K562 (cell line): ENCODE results near the gene TRIM65. TPM values are rescaled to one million over a fixed set of nuclear protein-coding genes. Genes with fewer than 3 reads are reported as not detected.
"Not testable (repeated sequence)": the region's sequence is repeated elsewhere in the genome, so short reads cannot be mapped to it uniquely, and the experiment has no call there.

Experiments used
- ATAC-seq: fragments of 200-7000 bp; cut with Tn5 transposase; 3 replicates; pipeline ENCODE4 v1.9.1; 2020; ENCODE audit warnings: moderate library complexity
- BruUV-seq: library from RNA; stranded (reverse); fragments of 400-500 nt; replicated peaks from 2 replicates; lab custom pipeline; 2021; lab: Mats Ljungman, UMichigan
- CTCF ChIA-PET: fragments of 300-600 bp; formaldehyde crosslinking; extraction: SDS; loops from one replicate; lab custom pipeline; 2021; ENCODE audit warnings: low intra/inter-chr PET ratio; lab: Yijun Ruan, JAX
- POLR2A ChIA-PET: fragments of 300-600, 350-650 bp; sonication (Branson Sonifier 250); formaldehyde crosslinking; extraction: SDS; loops from one replicate; lab custom pipeline; 2021; ENCODE audit warnings: antibody characterized with exemption, inconsistent platforms; lab: Yijun Ruan, JAX
- DNase-seq, 4 experiments: peaks; one replicate each; pipeline versions ENCODE4 v3.0.0 to v3.0.0-alpha.2; 2011 to 2018; ENCODE audit warnings: low spot score in 3 of 4, mixed read lengths in 3 of 4; ENCODE audit errors: extremely low read depth in 1 of 4
- FAIRE-seq: peaks from 2 replicates; lab custom pipeline; 2011; peaks lifted over from hg19 to GRCh38; lab: Jason Lieb, UNC
- H2AFZ ChIP-seq: 2 replicates; pipeline ENCODE4 v1.6.0; 2011; ENCODE audit warnings: low read depth, low read length, control low read depth, inconsistent platforms
- H3K27ac ChIP-seq: fragments of 200-600 bp; 3 replicates; pipeline ENCODE4 v1.8.0; 2011; ENCODE audit warnings: low read depth, mild to moderate bottlenecking, control low read depth, inconsistent platforms, low read length, moderate library complexity, mixed read lengths; ENCODE audit errors: extremely low read depth
- H3K27me3 ChIP-seq, 2 experiments: fragments of 300-600 bp in 1 of 2; 2 replicates in 1 of 2; 3 replicates in 1 of 2; pipeline versions ENCODE4 v1.6.0 to v1.8.0; 2011; ENCODE audit warnings: inconsistent platforms in 2 of 2, low read length in 2 of 2, mild to moderate bottlenecking in 1 of 2, mixed read lengths in 1 of 2, moderate library complexity in 1 of 2; ENCODE audit not compliant: control insufficient read depth in 2 of 2, insufficient read depth in 2 of 2
- H3K36me3 ChIP-seq: fragments of 300-600 bp; 3 replicates; pipeline ENCODE4 v1.8.0; 2011; ENCODE audit warnings: mild to moderate bottlenecking, low read length, inconsistent platforms; ENCODE audit not compliant: control insufficient read depth, insufficient read depth
- H3K4me1 ChIP-seq, 2 experiments: fragments of 200-600 bp in 1 of 2; replicated peaks in 1 of 2; 2 replicates in 1 of 2; 3 replicates in 1 of 2; pipeline versions ENCODE4 v1.5.1 to v1.8.0; 2011; ENCODE audit warnings: inconsistent platforms in 2 of 2, low read length in 2 of 2, mild to moderate bottlenecking in 1 of 2, mixed read lengths in 1 of 2, moderate library complexity in 1 of 2; ENCODE audit not compliant: control insufficient read depth in 2 of 2, insufficient read depth in 2 of 2
- H3K4me2 ChIP-seq: 2 replicates; pipeline ENCODE4 v1.6.1; 2011; ENCODE audit warnings: low read length, control low read depth, inconsistent platforms, mixed read lengths; ENCODE audit not compliant: insufficient read depth
- H3K4me3 ChIP-seq: fragments of 200-600 bp; sonication (generic), shearing (Covaris generic); 2 replicates; pipeline ENCODE4 v1.5.1; 2016; ENCODE audit warnings: control low read depth, inconsistent platforms
- H3K79me2 ChIP-seq: fragments of 200-600 bp; 3 replicates; pipeline ENCODE4 v1.8.0; 2011; ENCODE audit warnings: low read length, inconsistent platforms; ENCODE audit not compliant: control insufficient read depth, insufficient read depth
- H3K9ac ChIP-seq, 2 experiments: 2 replicates each; pipeline versions ENCODE4 v1.6.0 to v1.6.1; 2011; ENCODE audit warnings: low read depth in 2 of 2, low read length in 2 of 2, control low read depth in 1 of 2, inconsistent platforms in 1 of 2, mild to moderate bottlenecking in 1 of 2, mixed read lengths in 1 of 2; ENCODE audit not compliant: insufficient read depth in 1 of 2
- H3K9me1 ChIP-seq: one replicate; pipeline ENCODE4 v1.6.0; 2011; ENCODE audit warnings: inconsistent platforms, mild to moderate bottlenecking, low read length, moderate library complexity; ENCODE audit not compliant: control insufficient read depth, insufficient read depth
- H3K9me3 ChIP-seq: replicated peaks from 2 replicates; pipeline ENCODE4 v1.5.1; 2011; ENCODE audit warnings: low read depth, low read length, inconsistent platforms; ENCODE audit not compliant: control insufficient read depth, insufficient read depth
- H4K20me1 ChIP-seq: replicated peaks from 2 replicates; pipeline ENCODE4 v1.6.1; 2011; ENCODE audit warnings: low read length, inconsistent platforms, mixed read lengths; ENCODE audit not compliant: control insufficient read depth, insufficient read depth
- CEBPB ChIP-seq: fragments of 450-650 bp; IDR thresholded peaks from 2 replicates; pipeline ENCODE4 v1.6.1; 2016; ENCODE audit warnings: missing genetic modification characterization, missing compliant biosample characterization
- CHD4 ChIP-seq: fragments of 200-600 bp; sonication (generic); IDR thresholded peaks from 3 replicates; pipeline ENCODE4 v1.6.1; 2012; ENCODE audit warnings: low read depth, mild to moderate bottlenecking, mixed read lengths, low read length, inconsistent platforms; ENCODE audit not compliant: insufficient read depth, insufficient replicate concordance, poor library complexity, severe bottlenecking
- FOSL1 ChIP-seq: fragments of 200-800 bp; sonication (Bioruptor generic); conservative IDR thresholded peaks from 2 replicates; pipeline ENCODE4 v1.6.1; 2016; ENCODE audit warnings: missing genetic modification characterization, missing compliant biosample characterization
- HMG20B ChIP-seq: fragments of 250-450 bp; sonication (Bioruptor Pico); IDR thresholded peaks from 2 replicates; pipeline ENCODE4 v1.5.0; 2021; ENCODE audit warnings: mild to moderate bottlenecking
- MEF2A ChIP-seq: IDR thresholded peaks from 2 replicates; pipeline ENCODE4 v1.6.1; 2011; ENCODE audit warnings: low read depth, mild to moderate bottlenecking, low read length, moderate library complexity; ENCODE audit not compliant: control insufficient read depth
- POLR2AphosphoS5 ChIP-seq: IDR thresholded peaks from 2 replicates; pipeline ENCODE4 v1.6.1; 2011; ENCODE audit warnings: mild to moderate bottlenecking, low read depth, low read length, moderate library complexity; ENCODE audit not compliant: control insufficient read depth, insufficient read depth
- WGBS: fragments of 100-300 bp; shearing (Covaris generic); methylation state at CpG from one replicate; pipeline ENCODE4 v1.1.6; 2016; ENCODE audit warnings: low coverage, mixed read lengths; ENCODE audit not compliant: insufficient coverage; ENCODE audit errors: missing lambda C conversion rate; 5-methylcytosine and 5-hydroxymethylcytosine counted together
- in situ Hi-C: fragments of 300-500 bp; cut with MboI; formaldehyde crosslinking; loops from 4 replicates; pipeline ENCODE4 v1.15.0; 2018; ENCODE audit warnings: inconsistent platforms, mixed read lengths
- intact Hi-C: fragments of 100-400 bp; cut with micrococcal nuclease; formaldehyde crosslinking; loops from 2 replicates; pipeline ENCODE4 v1.14.2; 2022
- polyA plus RNA-seq, 8 experiments: library from polyadenylated mRNA; depleted of rRNA in 4 of 8; stranded (reverse) in 5 of 8; unstranded in 3 of 8; fragments of >200 nt; fragmentation: Nextera tagmentation in 2 of 8; fragmentation: Illumina TruSeq in 1 of 8; extraction: Ambion mirVana in 2 of 8; extraction: Trizol in 1 of 8; gene quantifications; 2 replicates each; pipeline versions ENCODE4 v1.2.1 to v1.2.3, GENCODE V29; 2011 to 2014; ENCODE audit warnings: inconsistent platforms in 1 of 8, missing spikeins in 1 of 8
- total RNA-seq, 7 experiments: library from RNA; depleted of rRNA in 6 of 7; stranded (reverse); fragments of >200 nt in 6 of 7; fragmentation: Illumina TruSeq in 2 of 7; extraction: Trizol in 2 of 7; gene quantifications; 2 replicates each; pipeline versions ENCODE4 v1.2.1 to v1.2.3, GENCODE V29; 2011 to 2021; ENCODE audit warnings: low replicate concordance in 1 of 7

Gene TRIM65
- total and polyA plus RNA-seq, 9 of the 15 experiments (the other 6 are each of a cell fraction or from before 2014, with no cell fraction given): 2.8 to 45.7 (median 22.9) TPM

- POLR2A ChIA-PET: interaction anchor here (0.6 to 8.2 kb wide), 6 partner anchors 9 to 405 kb away, joined by 3 to 109 read pairs (median 4); partner anchors contain the start of gene UNC13D
- no peak for TF ChIP-seq MEF2A
- TF ChIP-seq POLR2AphosphoS5: 0 out of 2 replicates have a peak, but pooled peaks have one; percentile 6
- TF ChIP-seq CEBPB (tag): 0 out of 2 replicates have a peak, but pooled peaks have one; percentile 8
- TF ChIP-seq CHD4: no peak
- 0 out of 2 replicates have a peak, but pooled peaks have one; percentile 2 for TF ChIP-seq FOSL1 (tag)
- no peak for TF ChIP-seq HMG20B
- Histone ChIP-seq H3K9me3 (no peaks in the 10 kb centered on the region), H3K4me3 (0 out of 2 replicates have a peak overlapping the region, but pooled peaks have one; percentile 4), H4K20me1 (no peaks in the 10 kb centered on the region), H3K9ac (peak overlapping the region; percentile 31 to 39; a peak in 3 of 4 replicates), H3K9me1 (no peaks in the 10 kb centered on the region), H3K36me3 (peaks cover 30% of the 10 kb centered on the region; the same call in 2 of the 3 replicates), H3K4me1 (peaks cover 31 to 39% of the 10 kb centered on the region in 2 experiments), H3K79me2 (peaks cover 36% of the 10 kb centered on the region), H3K27ac (peak overlapping the region; percentile 47; the same call in 2 of the 3 replicates), H3K4me2 (peak overlapping the region; percentile 65), H3K27me3 (no peaks in the 10 kb centered on the region), H2AFZ (no peak overlapping the region)
- FAIRE-seq (no peak), ATAC-seq (no peak), DNase-seq (no peak)
- intact Hi-C loops (no loop called here), in situ Hi-C loops (no loop called here)
- CTCF ChIA-PET: no interaction called here
- WGBS: 61% methylated on average over 7 of the region's 7 CpGs
- no TSS peak for BruUV-seq
Measured at GRCh38 chr17:75853433-75853832, 43.3 kb downstream of the TRIM65 start.

- POLR2A ChIA-PET: interaction anchor here (0.8 to 8.2 kb wide), 2 partner anchors 75 to 80 kb away, joined by 3 to 109 read pairs; a partner anchor contains a TSS
- intact Hi-C loops, H3K4me2 ChIP-seq, H3K9me1 ChIP-seq, in situ Hi-C loops, H3K9ac ChIP-seq, CTCF ChIA-PET, BruUV-seq, FAIRE-seq, DNase-seq, H3K27ac ChIP-seq, H3K9me3 ChIP-seq, H4K20me1 ChIP-seq, H3K4me3 ChIP-seq, ATAC-seq, H3K27me3 ChIP-seq, H2AFZ ChIP-seq: not testable (repeated sequence)
- peaks cover 35% of the 10 kb centered on the region for H3K79me2 ChIP-seq
- 95% methylated on average over 12 of the region's 15 CpGs for WGBS
- peaks cover 48% of the 10 kb centered on the region for H3K36me3 ChIP-seq
- H3K4me1 ChIP-seq: peaks cover 23 to 52% of the 10 kb centered on the region in 2 experiments; a peak in 4 of 5 replicates
Measured at GRCh38 chr17:75851693-75851991, 45.1 kb downstream of the TRIM65 start.
